ENCODE results near the gene TTLL8. TPM values are rescaled to one million over a fixed set of nuclear protein-coding genes. Genes with fewer than 3 reads are reported as not detected.

The TTLL8 gene
- total RNA-seq, 3 donors from 2014 or later (not counting 1 experiment from before 2014, with no cell fraction given): not detected

DNA sequence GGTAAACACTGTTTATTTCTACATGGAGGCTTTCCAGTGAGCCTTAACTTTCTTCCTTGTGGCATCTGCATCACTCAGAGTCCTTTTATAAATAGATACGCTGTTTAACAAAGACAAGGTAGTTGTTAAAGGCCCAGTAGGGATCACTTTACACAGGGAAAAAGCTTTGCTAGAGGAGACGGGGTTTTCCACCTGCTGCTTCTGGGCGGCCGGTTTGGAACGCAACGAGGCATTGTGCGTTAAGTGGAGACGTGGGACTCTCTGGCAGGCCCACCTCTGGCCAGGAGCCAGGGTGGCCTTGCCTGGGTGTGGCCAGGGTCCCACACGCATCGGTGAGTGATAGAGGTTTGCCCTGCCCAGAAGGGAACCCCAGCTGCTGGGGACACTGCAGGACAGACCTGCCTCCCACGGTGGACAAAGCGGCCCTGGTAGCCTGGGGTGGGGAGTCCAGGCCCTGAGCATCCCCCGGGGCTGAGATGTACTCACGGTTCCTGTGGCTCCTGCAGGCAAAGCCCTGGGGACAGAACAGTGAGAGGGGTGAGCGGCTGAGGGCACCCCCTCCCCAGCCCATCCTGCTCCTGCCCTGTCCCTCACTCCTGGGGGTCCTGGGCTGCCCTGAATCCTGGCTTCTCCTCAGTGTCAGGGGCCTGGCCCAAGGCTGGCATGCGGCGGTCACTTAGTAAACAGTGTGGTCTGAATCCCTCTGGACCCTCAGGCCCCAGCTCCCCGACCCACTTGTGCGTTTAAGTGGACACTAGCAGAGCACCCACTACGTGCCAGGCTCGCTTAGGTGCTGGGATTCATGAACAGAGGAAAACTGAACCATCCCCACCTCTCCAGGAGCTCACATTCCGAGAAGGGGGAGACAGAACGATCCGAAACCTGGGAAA is 49.7 kb downstream of the TTLL8 start:
- no peak overlapping the region for H3K27ac Mint-ChIP-seq
- H3K4me3 Mint-ChIP-seq: no peak overlapping the region
- intact Hi-C loops (cut with micrococcal nuclease): no loop called here
- H3K4me3 ChIP-seq (ENCODE audit: low read length): no peak overlapping the region
- ATAC-seq (no peak), DNase-seq (no peak)
- H3K4me1 ChIP-seq (ENCODE audit: control insufficient read depth, insufficient read depth, low read length): peaks cover 14% of the 10 kb centered on the region
- H3K4me1 Mint-ChIP-seq: peaks cover 0 to 10% of the 10 kb centered on the region in 2 donors
- no peaks in the 10 kb centered on the region for H3K36me3 Mint-ChIP-seq
- WGBS (ENCODE audit: insufficient coverage): 91% methylated on average over 23 of the region's 24 CpGs
- H3K36me3 ChIP-seq (ENCODE audit: control insufficient read depth, insufficient read depth, low read length): no peaks in the 10 kb centered on the region
- H3K27ac ChIP-seq (ENCODE audit: low read length): no peak overlapping the region
- no peaks in the 10 kb centered on the region for H3K9me3 ChIP-seq (ENCODE audit: control insufficient read depth, insufficient read depth, low read length)
- H3K27me3 Mint-ChIP-seq (ENCODE audit: low read depth in 2 of 2): peaks cover 9 to 19% of the 10 kb centered on the region in 2 donors
- H3K27me3 ChIP-seq (ENCODE audit: control insufficient read depth, insufficient read depth, low read length): peaks cover 5% of the 10 kb centered on the region
- TF ChIP-seq, protein P1, sequence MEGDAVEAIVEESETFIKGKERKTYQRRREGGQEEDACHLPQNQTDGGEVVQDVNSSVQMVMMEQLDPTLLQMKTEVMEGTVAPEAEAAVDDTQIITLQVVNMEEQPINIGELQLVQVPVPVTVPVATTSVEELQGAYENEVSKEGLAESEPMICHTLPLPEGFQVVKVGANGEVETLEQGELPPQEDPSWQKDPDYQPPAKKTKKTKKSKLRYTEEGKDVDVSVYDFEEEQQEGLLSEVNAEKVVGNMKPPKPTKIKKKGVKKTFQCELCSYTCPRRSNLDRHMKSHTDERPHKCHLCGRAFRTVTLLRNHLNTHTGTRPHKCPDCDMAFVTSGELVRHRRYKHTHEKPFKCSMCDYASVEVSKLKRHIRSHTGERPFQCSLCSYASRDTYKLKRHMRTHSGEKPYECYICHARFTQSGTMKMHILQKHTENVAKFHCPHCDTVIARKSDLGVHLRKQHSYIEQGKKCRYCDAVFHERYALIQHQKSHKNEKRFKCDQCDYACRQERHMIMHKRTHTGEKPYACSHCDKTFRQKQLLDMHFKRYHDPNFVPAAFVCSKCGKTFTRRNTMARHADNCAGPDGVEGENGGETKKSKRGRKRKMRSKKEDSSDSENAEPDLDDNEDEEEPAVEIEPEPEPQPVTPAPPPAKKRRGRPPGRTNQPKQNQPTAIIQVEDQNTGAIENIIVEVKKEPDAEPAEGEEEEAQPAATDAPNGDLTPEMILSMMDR (IDR thresholded peaks at IDR 0.05): no peak
- H3K9me3 Mint-ChIP-seq: no peaks in the 10 kb centered on the region

DNA sequence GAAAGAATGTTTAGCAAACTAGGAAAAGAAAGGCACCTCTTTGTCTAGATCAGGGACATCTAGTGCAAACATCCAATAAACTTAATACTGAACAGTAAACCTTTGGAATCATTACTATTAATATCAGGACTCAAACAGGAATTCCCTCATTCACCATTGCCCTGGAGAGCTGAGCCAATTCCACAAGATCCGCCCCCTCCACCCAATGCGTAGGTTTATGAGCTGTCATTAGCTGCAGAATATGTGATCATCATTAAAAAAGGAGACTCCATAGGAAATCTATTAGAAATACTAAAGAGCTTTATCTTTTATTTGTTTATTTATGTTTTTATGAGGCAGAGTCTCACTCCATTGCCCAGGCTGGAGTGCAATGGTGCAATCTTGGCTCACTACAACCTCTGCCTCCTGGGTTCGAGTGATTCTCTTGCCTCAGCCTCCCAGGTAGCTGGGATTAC is 51.0 kb downstream of the TTLL8 start:
- no peaks in the 10 kb centered on the region for H3K36me3 ChIP-seq (ENCODE audit: control insufficient read depth, insufficient read depth, low read length)
- H3K27ac Mint-ChIP-seq: no peak overlapping the region
- intact Hi-C loops (cut with micrococcal nuclease): no loop called here
- TF ChIP-seq, protein P1 (IDR thresholded peaks at IDR 0.05): no peak
- peaks cover 0 to 10% of the 10 kb centered on the region in 2 donors for H3K4me1 Mint-ChIP-seq
- DNase-seq (no peak), ATAC-seq (no peak)
- H3K4me3 ChIP-seq (ENCODE audit: low read length): no peak overlapping the region
- no peaks in the 10 kb centered on the region for H3K36me3 Mint-ChIP-seq
- 91% methylated on average over 1 of the region's 3 CpGs for WGBS (ENCODE audit: insufficient coverage)
- H3K9me3 Mint-ChIP-seq: no peaks in the 10 kb centered on the region
- H3K9me3 ChIP-seq (ENCODE audit: control insufficient read depth, insufficient read depth, low read length): no peaks in the 10 kb centered on the region
- H3K27me3 ChIP-seq (ENCODE audit: control insufficient read depth, insufficient read depth, low read length): peaks cover 5% of the 10 kb centered on the region
- H3K27ac ChIP-seq (ENCODE audit: low read length): no peak overlapping the region
- H3K4me1 ChIP-seq (ENCODE audit: control insufficient read depth, insufficient read depth, low read length): peaks cover 14% of the 10 kb centered on the region
- H3K4me3 Mint-ChIP-seq: no peak overlapping the region
- H3K27me3 Mint-ChIP-seq (ENCODE audit: low read depth in 2 of 2): peaks cover 8 to 16% of the 10 kb centered on the region in 2 donors

DNA sequence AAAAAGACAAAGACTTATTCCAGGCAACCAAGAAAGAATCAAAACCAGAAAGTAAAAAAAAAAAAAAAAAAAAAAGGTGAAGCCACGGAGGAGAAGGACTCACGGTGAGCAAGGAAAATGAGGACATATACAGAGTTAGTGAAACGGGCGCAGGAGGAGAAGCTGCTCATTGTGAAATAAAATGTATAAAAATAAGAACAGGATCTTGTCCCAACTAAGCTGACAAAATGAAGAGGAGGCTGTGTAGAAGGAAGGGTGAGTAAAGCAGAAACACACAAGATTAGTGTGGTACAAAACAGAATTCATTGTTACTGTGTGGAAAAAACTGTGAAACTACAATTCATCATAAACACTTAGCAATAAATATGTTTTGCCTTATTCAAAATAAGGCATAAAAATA is 53.2 kb downstream of the TTLL8 start:
- intact Hi-C loops (cut with micrococcal nuclease): no loop called here

More for the DNA sequence above, 53.2 kb downstream of the TTLL8 start:
- TF ChIP-seq, protein P1 (IDR thresholded peaks at IDR 0.05): no peak
- Mint-ChIP-seq H3K9me3 (no peaks in the 10 kb centered on the region), H3K27ac (no peak overlapping the region), H3K36me3 (no peaks in the 10 kb centered on the region), H3K4me1 (no peaks in the 10 kb centered on the region), H3K4me3 (no peak overlapping the region), H3K27me3 (ENCODE audit: low read depth in 2 of 2) (peaks cover 0 to 6% of the 10 kb centered on the region in 2 donors)
- no peak for DNase-seq
- Histone ChIP-seq H3K4me3 (ENCODE audit: low read length) (no peak overlapping the region), H3K36me3 (ENCODE audit: control insufficient read depth, insufficient read depth, low read length) (no peaks in the 10 kb centered on the region), H3K27me3 (ENCODE audit: control insufficient read depth, insufficient read depth, low read length) (peaks cover 7% of the 10 kb centered on the region), H3K9me3 (ENCODE audit: control insufficient read depth, insufficient read depth, low read length) (no peaks in the 10 kb centered on the region), H3K27ac (ENCODE audit: low read length) (no peak overlapping the region), H3K4me1 (ENCODE audit: control insufficient read depth, insufficient read depth, low read length) (peaks cover 3% of the 10 kb centered on the region)
- no peak for ATAC-seq
- 43% methylated on average over 4 of the region's 4 CpGs for WGBS (ENCODE audit: insufficient coverage)
